NCI-H1105 treated with DMSO at 0.1 percent for 48 hours (cell line): Measurements from ENCODE around the gene TAS2R10.

Experiments
- DNase-seq: peaks from one replicate; lab custom pipeline; 2025; lab: John Stamatoyannopoulos, UW

The TAS2R10 gene

DNA sequence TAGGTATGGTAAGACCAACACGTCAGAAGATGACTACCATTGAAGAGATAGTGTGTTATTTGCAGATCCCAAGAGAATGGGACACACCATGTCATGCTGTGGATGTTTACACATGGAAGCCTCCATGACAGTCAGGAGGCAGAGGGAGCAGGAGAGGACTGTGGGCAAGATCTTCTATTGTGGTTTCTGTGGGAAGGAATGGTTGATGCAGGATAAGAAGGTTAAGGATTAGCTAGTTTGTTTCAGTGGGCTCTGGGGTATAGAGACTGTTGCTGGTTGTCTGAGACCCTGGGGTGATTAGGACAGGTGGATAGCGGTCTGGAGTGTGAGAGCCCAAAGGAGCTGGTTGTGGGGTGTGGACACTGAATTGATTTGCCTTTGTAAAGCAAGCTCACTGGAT lies 47.1 kb downstream of the TAS2R10 start:
- no peak for DNase-seq
